Raji (cell line): ENCODE results near the gene KIF21B.

ENCODE experiments used
- POLR2A ChIP-seq: IDR thresholded peaks from 2 replicates; pipeline ENCODE4 v1.6.1; 2011; ENCODE audit warnings: low read depth, low read length, control low read depth; ENCODE audit not compliant: insufficient read depth

KIF21B gene

DNA sequence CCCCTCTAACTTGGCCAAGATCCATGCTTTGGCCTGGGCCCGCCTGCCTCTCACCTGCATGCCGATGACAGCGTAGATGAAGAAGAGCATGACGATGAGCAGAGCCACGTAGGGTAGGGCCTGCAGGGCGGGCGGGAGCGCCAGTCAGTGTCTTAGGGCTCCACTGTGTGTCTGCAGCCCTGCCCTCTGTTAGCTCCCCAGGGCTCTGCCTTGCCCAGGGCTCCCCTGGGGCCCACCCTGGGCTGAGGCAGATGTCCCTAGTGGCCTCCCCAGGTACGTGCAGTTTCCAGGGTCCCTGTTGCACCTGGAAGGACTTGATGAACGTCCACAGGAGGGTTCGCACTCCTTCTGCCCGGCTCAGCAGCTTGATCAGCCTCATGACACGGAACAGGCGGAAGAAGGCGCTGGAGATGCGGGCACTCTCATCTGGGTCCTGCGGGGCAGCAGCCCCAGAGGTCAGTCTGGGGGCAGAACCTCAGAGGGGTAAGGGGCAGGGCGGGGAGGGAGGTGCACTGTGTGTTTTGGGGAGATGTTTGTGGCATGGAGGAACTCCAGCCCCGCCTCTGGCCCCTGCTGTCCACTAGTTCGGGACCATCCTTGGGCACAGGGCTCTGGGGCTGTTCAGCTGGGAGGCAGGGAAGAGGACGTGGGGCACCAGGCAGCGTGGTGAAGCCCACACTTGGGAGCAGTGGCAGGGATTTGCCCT lies 29.8 kb upstream of the KIF21B start:
- TF ChIP-seq POLR2A: no peak

DNA sequence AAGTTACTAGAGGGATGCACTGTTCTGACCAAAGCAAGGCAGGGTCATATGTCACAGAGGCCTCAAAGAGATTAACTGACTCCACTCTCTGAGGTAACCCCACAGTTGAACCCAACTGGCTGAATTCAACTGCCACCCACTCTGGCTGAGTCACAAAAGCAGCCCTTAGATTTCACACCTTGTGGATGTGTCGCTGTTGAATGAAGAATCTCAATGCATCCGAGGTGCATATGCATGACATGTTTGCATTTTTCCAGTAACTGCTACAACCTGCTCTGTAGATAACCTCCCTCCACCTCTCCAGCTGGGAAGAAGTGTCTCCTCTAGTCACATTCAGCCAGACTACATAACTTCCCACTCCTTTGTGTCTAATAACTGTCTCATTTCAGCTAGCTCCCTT lies 27.9 kb upstream of the KIF21B start:
- no peak for TF ChIP-seq POLR2A

DNA sequence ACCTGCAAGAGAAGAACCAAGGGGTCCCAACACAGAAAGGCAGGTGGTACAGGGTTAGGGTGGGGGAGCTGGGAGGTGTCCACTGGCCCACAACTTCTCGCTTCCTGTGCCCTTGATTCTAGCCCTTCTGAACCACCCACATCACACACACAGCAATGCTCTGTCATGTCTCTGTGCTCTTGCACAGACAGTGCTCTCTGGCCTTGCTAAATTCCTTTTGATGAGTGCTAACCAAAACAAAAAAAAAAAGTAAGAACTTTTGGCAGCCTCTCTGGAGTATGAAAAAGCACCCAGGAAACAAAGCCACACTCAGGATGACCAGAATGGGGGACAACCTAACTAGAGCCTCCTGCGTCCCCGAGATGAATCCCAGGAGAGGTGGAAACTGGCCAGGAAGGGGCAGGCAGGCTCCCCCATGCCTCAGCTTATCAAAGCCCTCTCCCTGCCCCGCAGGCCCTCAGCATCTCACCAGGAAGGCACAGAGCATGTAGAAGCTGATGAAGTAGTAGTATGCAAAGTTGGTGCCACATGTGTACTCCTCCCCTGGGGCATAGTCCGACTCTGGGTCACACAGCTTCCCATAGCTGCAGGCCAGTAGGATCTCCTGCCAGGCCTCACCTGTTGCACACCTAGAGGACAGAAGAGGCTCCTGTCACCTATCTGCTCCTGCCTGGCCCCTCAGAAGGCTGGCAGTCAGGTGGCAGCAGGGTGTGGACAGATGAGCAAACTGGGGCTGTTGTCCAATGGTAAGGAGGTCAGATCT lies 27.2 kb upstream of the KIF21B start:
- TF ChIP-seq POLR2A: no peak

DNA sequence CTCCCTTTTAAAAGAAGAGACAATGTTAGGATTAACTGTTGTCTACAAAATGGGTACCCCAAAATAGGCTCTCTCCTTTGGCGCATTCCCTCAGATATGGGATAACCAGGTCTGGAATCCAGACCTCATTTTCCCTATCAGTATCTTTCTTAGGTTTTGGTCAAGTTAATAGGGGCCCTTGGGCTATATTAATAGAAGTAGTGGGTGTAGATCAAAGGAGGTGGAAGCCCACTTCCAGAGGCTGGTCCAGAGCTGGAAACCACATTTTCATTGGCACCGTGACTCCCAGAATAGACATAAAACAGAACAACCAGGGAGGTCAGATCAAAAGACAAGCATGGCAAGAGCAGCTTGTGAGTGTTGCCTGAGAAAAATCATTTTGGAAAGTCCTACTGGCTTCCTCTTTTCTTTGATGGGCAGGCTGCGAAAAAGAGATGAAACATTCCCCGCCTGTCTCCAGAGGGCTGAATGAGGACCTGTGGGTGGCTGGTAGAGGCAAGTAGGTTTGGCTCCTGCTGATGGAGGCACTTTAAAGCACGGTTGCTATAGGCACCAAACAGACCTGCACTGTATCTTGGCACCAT lies 25.8 kb upstream of the KIF21B start:
- TF ChIP-seq POLR2A: no peak

DNA sequence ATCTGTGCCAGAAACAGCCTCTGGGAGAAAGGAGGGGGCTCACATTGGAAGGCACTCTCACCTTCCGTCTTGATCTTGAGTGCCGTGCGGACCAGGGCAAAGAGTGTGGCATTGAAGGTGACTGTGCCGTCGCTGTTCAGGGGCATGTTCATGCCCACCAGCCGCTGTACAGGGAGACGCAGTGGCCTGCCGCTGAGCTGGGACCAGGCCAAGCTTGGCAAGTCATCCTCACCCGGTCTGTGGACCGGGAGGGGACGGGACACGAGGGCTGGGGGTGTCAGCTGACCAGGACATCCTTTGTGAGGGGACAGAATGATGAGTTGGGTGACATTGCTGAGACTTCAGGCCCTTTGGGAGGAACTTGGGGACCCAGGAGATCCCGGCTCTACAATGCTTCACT lies 25.0 kb upstream of the KIF21B start:
- TF ChIP-seq POLR2A: no peak

DNA sequence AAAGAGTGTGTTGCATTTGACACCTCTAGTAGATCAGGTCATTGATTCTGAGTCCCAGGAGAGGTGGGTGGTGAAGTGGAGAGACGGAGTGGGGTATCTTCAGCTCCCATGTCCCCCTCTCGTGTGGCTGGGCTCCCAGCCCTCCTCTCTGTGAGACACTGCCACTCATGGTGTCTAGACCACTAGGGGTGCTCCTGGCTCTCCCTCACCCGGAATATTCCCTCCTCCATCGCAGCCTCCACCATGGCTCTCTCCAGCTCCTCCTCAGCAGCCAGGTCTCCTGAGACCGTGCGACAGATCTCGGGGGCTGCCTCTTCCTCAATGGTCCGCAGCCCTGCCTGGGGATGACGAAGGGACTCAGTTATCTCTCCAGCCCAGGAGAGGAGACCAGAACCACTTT lies 20.6 kb upstream of the KIF21B start:
- TF ChIP-seq POLR2A: no peak

DNA sequence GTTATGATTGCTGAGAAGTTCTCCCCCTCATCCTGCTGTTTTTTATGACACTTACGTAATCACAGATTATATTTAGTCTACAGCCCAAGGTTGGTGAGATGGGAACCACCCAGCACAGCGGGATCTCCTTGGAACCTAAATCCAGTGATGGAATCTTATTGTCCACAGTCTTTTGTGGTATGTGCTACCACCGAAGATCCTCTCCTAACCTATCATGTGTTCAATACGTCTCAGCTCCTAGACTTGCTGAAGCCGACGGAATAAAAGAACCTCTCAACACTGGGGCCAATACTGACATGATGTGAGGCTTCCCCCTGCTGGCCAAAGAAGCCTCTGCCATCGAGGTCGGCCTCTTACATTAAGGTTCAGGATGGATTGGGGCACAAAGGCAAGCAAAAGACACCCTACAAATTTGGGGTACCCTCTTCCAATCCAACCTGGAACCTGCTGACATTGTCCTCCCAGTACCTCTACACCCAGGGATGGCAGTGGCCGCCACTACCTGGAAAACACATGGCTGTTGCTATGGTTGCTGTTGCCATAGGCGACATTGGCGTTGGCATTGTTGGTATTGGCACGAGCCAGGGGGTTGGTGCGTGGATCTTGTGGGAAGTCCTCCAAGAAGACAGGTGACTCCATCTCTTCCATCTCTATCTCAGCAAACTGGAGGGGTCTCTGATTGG lies 19.4 kb upstream of the KIF21B start:
- TF ChIP-seq POLR2A: no peak

DNA sequence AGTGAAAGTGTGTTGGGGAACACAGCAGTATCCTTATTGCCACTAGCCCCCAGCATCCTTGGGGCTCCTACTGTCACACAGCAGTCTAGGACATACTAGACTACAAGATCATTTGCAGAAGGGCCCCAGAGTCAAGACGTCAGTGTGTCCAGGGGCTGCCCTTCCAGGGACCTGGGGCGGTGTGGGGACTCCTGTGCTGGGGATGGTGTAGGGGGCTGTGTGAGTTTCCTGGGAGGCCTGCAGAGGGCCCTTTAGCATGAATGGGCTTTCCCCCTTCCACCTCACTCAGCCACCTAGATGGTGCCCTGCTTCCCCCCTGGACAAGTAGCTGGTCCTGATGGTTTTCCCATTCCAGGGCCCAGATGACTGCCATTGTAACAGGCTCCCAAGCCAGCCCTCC lies 17.5 kb upstream of the KIF21B start:
- TF ChIP-seq POLR2A: no peak

GRCh38 chr1:201039876-201040275 lies 16.4 kb upstream of the KIF21B start:
- no peak for TF ChIP-seq POLR2A

DNA sequence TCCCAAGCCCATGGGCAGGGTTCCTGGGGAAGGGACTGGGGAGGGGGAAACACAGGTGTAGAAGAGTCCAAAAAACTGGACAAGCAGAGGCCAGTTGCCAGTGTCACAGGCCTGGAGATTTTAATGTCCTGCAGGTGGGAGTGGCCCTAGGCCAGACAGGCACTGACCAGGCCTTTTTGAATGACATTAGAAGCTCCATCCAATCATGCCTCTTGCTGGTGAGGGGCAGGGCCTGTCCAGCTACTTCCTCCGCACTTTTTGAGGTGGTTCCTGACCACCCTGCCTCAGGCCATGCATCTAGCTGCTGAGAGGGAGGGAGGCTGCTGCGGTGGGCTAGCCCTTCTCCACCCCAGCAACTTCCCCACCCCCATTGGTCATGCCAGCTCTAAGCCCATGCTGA lies 15.9 kb upstream of the KIF21B start:
- TF ChIP-seq POLR2A: no peak

GRCh38 chr1:201038186-201038876 lies 14.8 kb upstream of the KIF21B start:
- TF ChIP-seq POLR2A: no peak

GRCh38 chr1:201036188-201036842 lies 12.8 kb upstream of the KIF21B start:
- no peak for TF ChIP-seq POLR2A

DNA sequence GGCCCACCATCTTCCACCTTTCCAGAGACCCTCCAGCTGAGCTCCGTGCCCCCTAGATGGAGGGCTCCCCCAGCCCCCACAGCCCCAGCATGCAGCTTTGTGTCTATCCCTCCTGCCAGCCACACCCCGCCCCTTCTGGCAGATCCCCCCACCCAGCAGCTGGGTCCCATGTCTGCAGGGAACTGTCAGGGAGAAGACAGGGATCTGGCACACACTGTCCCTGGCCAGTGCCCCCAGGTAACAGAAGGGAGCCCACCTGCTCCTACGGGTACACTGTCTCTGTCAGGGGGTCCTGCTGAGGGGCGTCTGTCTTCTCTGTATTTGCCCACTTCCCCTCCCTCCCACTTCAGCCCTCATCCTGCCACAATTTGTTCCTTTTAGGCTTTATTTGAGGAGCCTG lies 11.2 kb upstream of the KIF21B start:
- no peak for TF ChIP-seq POLR2A

DNA sequence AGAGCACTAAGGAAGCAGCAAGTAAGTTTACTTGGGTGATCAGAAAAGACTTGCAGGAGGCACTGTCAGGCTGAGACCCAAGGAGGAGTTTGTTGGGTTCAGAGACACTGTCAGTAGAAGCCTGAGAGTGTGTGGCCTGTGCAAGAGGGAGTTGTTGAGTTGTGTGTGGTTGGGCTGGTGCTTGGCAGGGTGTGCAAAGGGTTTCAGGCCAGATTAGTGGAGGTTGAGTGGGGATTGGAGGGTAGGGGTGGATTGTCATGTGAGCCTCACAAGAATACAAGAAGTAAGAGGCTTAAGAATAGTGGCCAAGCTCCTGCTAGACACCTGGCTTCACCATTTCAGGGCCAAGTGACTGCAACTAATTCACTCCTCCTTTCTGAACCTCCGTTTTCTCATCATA lies 8.9 kb upstream of the KIF21B start:
- TF ChIP-seq POLR2A: no peak

GRCh38 chr1:201028461-201028889 lies 5.0 kb upstream of the KIF21B start:
- TF ChIP-seq POLR2A: no peak

- no peak for TF ChIP-seq POLR2A
Observed at GRCh38 chr1:201026836-201027235, 3.3 kb upstream of the KIF21B start.
